PC-3 (cell line): Measurements from ENCODE around the gene ANKRD62.
"Not testable (repeated sequence)": the region's sequence is repeated elsewhere in the genome, so short reads cannot be mapped to it uniquely, and the experiment has no call there.

Experiments
- CTCF ChIP-seq: fragments of 300-600 bp; sonication (generic); conservative IDR thresholded peaks from 2 replicates; pipeline ENCODE4 v1.5.1; 2017; ENCODE audit warnings: antibody characterized with exemption, low read depth, mild to moderate bottlenecking, low read length
- EZH2 ChIP-seq: fragments of 300-600 bp; sonication (generic); IDR thresholded peaks from one replicate; pipeline ENCODE4 v1.6.1; 2017; ENCODE audit warnings: antibody characterized with exemption, mild to moderate bottlenecking, low read length; ENCODE audit not compliant: unreplicated experiment
- EZH2phosphoT487 ChIP-seq: fragments of 300-600 bp; sonication (generic); IDR thresholded peaks from 2 replicates; pipeline ENCODE4 v1.6.1; 2018; ENCODE audit warnings: mild to moderate bottlenecking, antibody characterized with exemption, low read length, borderline replicate concordance

DNA sequence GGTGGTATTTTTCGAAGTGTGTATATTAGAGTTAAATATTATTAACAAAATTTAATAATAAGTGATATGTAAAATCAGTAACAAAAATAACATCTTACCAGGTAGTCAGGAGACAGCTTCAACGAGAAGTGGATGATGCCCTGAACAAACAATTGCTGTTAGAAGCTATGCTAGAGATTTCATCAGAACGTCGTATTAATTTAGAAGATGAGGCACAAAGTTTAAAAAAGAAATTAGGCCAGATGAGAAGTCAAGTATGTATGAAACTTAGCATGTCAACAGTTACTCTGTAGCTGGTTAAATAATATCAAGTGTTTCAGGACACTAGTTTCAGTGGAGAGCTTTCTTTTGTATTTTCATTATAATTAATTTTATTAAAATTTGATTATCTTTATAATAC is 34.0 kb downstream of the ANKRD62 start:
- TF ChIP-seq CTCF, EZH2phosphoT487, EZH2: not testable (repeated sequence)
